ENCODE data around the gene BICDL2. TPM values are rescaled to one million over a fixed set of nuclear protein-coding genes. Genes with fewer than 3 reads are reported as not detected.

The BICDL2 gene
- total and polyA plus RNA-seq, 7 donors: 0.36 to 83.8 (median 62.5) TPM; not detected in 2

DNA sequence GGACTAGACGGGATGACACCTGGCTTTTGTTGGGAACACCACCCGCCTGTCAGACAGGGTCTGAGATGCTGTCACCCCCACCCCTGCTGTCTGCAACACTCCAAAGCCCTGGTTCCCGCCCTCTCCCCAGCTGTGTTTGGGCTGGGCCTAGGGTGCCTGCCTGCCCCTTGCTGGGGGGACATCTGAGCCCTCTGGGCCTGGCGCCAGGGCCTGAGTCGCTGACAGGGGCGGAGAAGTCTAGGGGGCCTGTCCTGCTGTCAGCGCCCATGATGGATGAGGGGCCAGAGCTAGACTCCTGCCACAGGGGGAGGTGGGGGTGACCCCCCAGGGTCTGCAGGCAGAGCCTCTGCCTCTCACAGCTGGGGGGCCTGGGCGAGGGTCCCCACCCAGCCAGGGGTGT is 48.9 kb downstream of the BICDL2 start:
- Histone ChIP-seq H3K4me3 (no peak overlapping the region), H3K9me3 (no peaks in the 10 kb centered on the region), H3K27me3 (peaks cover 0 to 22% (median 0%) of the 10 kb centered on the region in 3 donors), H3K27ac (no peak overlapping the region), H3K36me3 (no peaks in the 10 kb centered on the region), H3K4me1 (peaks cover 0 to 12% (median 9%) of the 10 kb centered on the region in 4 donors)
- intact Hi-C loops (cut with DNase I): no loop called here
- TF ChIP-seq POLR2AphosphoS5 (IDR thresholded peaks at IDR 0.05): no peak
- TF ChIP-seq EP300 (IDR thresholded peaks at IDR 0.05): no peak
- no peak for TF ChIP-seq POLR2A (IDR thresholded peaks at IDR 0.05)
- TF ChIP-seq, protein P1, sequence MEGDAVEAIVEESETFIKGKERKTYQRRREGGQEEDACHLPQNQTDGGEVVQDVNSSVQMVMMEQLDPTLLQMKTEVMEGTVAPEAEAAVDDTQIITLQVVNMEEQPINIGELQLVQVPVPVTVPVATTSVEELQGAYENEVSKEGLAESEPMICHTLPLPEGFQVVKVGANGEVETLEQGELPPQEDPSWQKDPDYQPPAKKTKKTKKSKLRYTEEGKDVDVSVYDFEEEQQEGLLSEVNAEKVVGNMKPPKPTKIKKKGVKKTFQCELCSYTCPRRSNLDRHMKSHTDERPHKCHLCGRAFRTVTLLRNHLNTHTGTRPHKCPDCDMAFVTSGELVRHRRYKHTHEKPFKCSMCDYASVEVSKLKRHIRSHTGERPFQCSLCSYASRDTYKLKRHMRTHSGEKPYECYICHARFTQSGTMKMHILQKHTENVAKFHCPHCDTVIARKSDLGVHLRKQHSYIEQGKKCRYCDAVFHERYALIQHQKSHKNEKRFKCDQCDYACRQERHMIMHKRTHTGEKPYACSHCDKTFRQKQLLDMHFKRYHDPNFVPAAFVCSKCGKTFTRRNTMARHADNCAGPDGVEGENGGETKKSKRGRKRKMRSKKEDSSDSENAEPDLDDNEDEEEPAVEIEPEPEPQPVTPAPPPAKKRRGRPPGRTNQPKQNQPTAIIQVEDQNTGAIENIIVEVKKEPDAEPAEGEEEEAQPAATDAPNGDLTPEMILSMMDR (IDR thresholded peaks at IDR 0.05): no peak
- no peak for DNase-seq
- WGBS, 2 donors: 78 to 84% methylated on average over 8 of the region's 8 CpGs

GRCh38 chr16:2987286-2987685 is 49.5 kb downstream of the BICDL2 start:
- 86 to 91% methylated on average over 9 of the region's 9 CpGs for WGBS, 2 donors

DNA sequence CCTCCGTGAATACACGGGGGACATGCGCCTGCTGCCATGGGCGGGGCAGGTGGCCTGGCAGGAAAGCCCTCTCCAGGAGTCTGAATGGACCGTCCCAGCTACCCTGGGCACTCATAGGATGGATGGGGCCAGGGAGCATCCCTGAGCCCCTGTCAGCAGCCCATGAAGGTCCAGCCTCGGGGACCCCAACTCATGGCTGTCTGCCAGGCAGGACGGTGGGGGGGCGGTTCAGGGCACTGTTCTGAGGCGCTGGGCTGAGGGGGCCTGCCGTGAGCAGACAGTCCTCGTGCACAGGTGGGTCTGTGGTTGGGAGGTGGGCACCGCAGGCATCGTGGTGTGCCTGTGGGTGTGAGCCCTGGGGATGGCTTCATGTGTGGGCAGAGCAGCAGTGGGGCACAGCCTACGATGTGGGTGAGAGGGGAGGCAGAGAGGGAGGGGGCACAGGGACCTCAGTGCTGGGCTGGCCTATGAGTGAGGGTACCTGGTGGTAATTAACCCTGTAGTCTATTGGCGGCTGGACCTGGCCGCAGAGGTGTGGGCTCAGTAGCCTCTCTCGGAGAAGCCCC is 50.0 kb downstream of the BICDL2 start:
- H3K36me3 ChIP-seq: no peaks in the 10 kb centered on the region
- H3K4me3 ChIP-seq: no peak overlapping the region
- TF ChIP-seq EP300 (IDR thresholded peaks at IDR 0.05) (no peak), POLR2AphosphoS5 (IDR thresholded peaks at IDR 0.05) (no peak), POLR2A (IDR thresholded peaks at IDR 0.05) (no peak)
- TF ChIP-seq, protein P1 (IDR thresholded peaks at IDR 0.05): no peak
- no peak overlapping the region for H3K27ac ChIP-seq
- H3K9me3 ChIP-seq: no peaks in the 10 kb centered on the region
- peaks cover 0 to 12% (median 9%) of the 10 kb centered on the region in 4 donors for H3K4me1 ChIP-seq
- H3K27me3 ChIP-seq: peaks cover 0 to 22% (median 0%) of the 10 kb centered on the region in 3 donors
- intact Hi-C loops (cut with DNase I): no loop called here
- DNase-seq: no peak
- WGBS, 2 donors: 70 to 82% methylated on average over 17 of the region's 17 CpGs

More at GRCh38 chr16:2987286-2987685, 49.5 kb downstream of the BICDL2 start:
- H3K4me3 ChIP-seq: no peak overlapping the region
- peaks cover 0 to 12% (median 9%) of the 10 kb centered on the region in 4 donors for H3K4me1 ChIP-seq
- intact Hi-C loops (cut with DNase I): no loop called here
- peaks cover 0 to 22% (median 0%) of the 10 kb centered on the region in 3 donors for H3K27me3 ChIP-seq
- H3K27ac ChIP-seq: no peak overlapping the region
- no peak for DNase-seq
- TF ChIP-seq, protein P1 (IDR thresholded peaks at IDR 0.05): no peak
- TF ChIP-seq POLR2AphosphoS5 (IDR thresholded peaks at IDR 0.05) (no peak), POLR2A (IDR thresholded peaks at IDR 0.05) (no peak), EP300 (IDR thresholded peaks at IDR 0.05) (no peak)
- H3K9me3 ChIP-seq: no peaks in the 10 kb centered on the region
- H3K36me3 ChIP-seq: no peaks in the 10 kb centered on the region

DNA sequence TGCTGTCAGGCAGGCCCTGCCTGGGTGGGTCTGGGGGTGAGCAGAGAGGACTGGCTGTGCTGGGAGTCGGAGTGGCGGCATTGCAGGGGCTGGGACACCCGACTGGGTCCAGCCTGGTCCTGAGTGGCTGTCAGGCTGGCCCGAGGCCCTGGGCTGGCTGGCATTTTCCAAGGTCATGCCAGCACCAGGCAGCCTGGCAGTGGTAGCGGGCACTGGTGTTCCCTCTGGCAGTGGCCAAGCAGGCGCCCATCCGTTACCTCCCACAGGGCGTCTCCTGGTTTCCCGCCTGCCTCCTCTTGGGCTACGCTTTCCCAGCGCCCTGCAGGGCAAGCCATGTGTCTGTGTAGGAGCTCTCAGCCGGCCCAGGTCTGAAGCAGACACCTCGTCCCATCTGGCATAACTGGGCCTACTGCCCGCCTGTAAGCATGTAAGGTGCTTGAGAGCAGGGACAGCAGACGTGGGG is 50.8 kb downstream of the BICDL2 start:
- Histone ChIP-seq H3K27me3 (peaks cover 0 to 22% (median 0%) of the 10 kb centered on the region in 3 donors), H3K36me3 (no peaks in the 10 kb centered on the region), H3K27ac (no peak overlapping the region), H3K9me3 (no peaks in the 10 kb centered on the region), H3K4me1 (peaks cover 0 to 18% (median 14%) of the 10 kb centered on the region in 4 donors), H3K4me3 (no peak overlapping the region)
- TF ChIP-seq, protein P1 (IDR thresholded peaks at IDR 0.05): no peak
- TF ChIP-seq EP300 (IDR thresholded peaks at IDR 0.05): no peak
- no peak for DNase-seq
- intact Hi-C loops (cut with DNase I): no loop called here
- 82 to 90% methylated on average over 15 of the region's 15 CpGs for whole genome bisulfite sequencing, 2 donors

- Histone ChIP-seq H3K4me1 (peaks cover 0 to 21% (median 18%) of the 10 kb centered on the region in 4 donors), H3K27me3 (peaks cover 0 to 20% (median 0%) of the 10 kb centered on the region in 3 donors), H3K27ac (no peak overlapping the region), H3K4me3 (no peak overlapping the region), H3K36me3 (no peaks in the 10 kb centered on the region), H3K9me3 (no peaks in the 10 kb centered on the region)
- WGBS, 2 donors: 66 to 85% methylated on average over 9 of the region's 9 CpGs
- intact Hi-C loops (cut with DNase I): no loop called here
- no peak for DNase-seq
- TF ChIP-seq EP300 (IDR thresholded peaks at IDR 0.05): no peak
- no peak for TF ChIP-seq POLR2A (IDR thresholded peaks at IDR 0.05)
- TF ChIP-seq POLR2AphosphoS5 (IDR thresholded peaks at IDR 0.05): no peak
- TF ChIP-seq, protein P1 (IDR thresholded peaks at IDR 0.05): no peak
These were observed 51.3 kb downstream of the BICDL2 start for GRCh38 chr16:2985462-2985861.
